ENCODE data around the gene DHX34.

DNA sequence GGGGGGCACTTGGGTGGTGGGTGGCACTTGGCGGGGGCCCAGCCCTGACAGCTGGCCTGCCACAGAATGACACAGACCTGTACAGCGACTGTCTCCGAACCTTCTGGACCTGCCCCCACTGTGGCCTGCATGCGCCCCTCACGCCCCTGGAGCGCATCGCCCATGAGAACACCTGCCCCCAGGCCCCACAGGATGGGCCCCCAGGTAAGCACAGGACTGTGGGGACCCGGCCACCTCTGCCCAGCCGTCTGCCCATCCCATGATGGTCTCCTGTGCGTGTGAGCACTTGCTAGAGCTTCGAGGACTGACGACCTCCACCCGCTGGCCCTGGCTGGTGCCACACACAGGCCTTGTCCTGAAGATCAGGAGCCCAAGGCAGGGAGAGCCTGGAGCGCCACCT lies 32.0 kb downstream of the DHX34 start:
- no peak for TF ChIP-seq POLR2A (IDR thresholded peaks at IDR 0.05)
- TF ChIP-seq, protein P1, sequence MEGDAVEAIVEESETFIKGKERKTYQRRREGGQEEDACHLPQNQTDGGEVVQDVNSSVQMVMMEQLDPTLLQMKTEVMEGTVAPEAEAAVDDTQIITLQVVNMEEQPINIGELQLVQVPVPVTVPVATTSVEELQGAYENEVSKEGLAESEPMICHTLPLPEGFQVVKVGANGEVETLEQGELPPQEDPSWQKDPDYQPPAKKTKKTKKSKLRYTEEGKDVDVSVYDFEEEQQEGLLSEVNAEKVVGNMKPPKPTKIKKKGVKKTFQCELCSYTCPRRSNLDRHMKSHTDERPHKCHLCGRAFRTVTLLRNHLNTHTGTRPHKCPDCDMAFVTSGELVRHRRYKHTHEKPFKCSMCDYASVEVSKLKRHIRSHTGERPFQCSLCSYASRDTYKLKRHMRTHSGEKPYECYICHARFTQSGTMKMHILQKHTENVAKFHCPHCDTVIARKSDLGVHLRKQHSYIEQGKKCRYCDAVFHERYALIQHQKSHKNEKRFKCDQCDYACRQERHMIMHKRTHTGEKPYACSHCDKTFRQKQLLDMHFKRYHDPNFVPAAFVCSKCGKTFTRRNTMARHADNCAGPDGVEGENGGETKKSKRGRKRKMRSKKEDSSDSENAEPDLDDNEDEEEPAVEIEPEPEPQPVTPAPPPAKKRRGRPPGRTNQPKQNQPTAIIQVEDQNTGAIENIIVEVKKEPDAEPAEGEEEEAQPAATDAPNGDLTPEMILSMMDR (IDR thresholded peaks at IDR 0.05), result no peak

Measured in esophagus squamous epithelium (tissue), 4 donors.